Keratinocyte (primary cell): ENCODE results near the gene IRGQ. TPM values are rescaled to one million over a fixed set of nuclear protein-coding genes. Genes with fewer than 3 reads are reported as not detected.

Experiments used
- DNase-seq: peaks from one replicate; pipeline ENCODE4 v3.0.0-alpha.2; 2011; ENCODE audit warnings: low read depth, missing footprints, low spot score
- FAIRE-seq: peaks from 2 replicates; lab custom pipeline; 2011; peaks lifted over from hg19 to GRCh38; lab: Jason Lieb, UNC
- H2AFZ ChIP-seq: 2 replicates; pipeline ENCODE4 v1.6.0; 2012; ENCODE audit warnings: low read length, control low read depth, inconsistent platforms; ENCODE audit not compliant: control insufficient read depth
- H3K27ac ChIP-seq: 2 replicates; pipeline ENCODE4 v1.5.1; 2011; ENCODE audit warnings: low read length; ENCODE audit not compliant: control insufficient read depth, insufficient read depth
- H3K27me3 ChIP-seq: 3 replicates; pipeline ENCODE4 v1.6.0; 2011; ENCODE audit warnings: low read length; ENCODE audit not compliant: control insufficient read depth, insufficient read depth; ENCODE audit errors: extremely low read depth
- H3K36me3 ChIP-seq, 2 experiments: 2 replicates in 1 of 2; 3 replicates in 1 of 2; pipeline ENCODE4 v1.5.1; 2011; ENCODE audit warnings: low read length in 2 of 2, mild to moderate bottlenecking in 1 of 2; ENCODE audit not compliant: control insufficient read depth in 2 of 2, insufficient read depth in 2 of 2; ENCODE audit errors: extremely low read depth in 1 of 2
- H3K4me1 ChIP-seq: 3 replicates; pipeline ENCODE4 v1.5.1; 2011; ENCODE audit warnings: low read length; ENCODE audit not compliant: control insufficient read depth, insufficient read depth; ENCODE audit errors: extremely low read depth
- H3K4me2 ChIP-seq: 3 replicates; pipeline ENCODE4 v1.6.0; 2011; ENCODE audit warnings: low read depth, low read length; ENCODE audit not compliant: control insufficient read depth, insufficient read depth; ENCODE audit errors: extremely low read depth
- H3K4me3 ChIP-seq, 3 experiments: fragments of 200-600 bp in 1 of 3; sonication (generic) in 1 of 3; 2 replicates in 2 of 3; 3 replicates in 1 of 3; pipeline ENCODE4 v1.5.1; 2011 to 2016; ENCODE audit warnings: low read length in 3 of 3, mild to moderate bottlenecking in 3 of 3, control low read depth in 2 of 3, inconsistent platforms in 1 of 3, low read depth in 1 of 3, mixed read lengths in 1 of 3, mixed run types in 1 of 3, moderate library complexity in 1 of 3; ENCODE audit not compliant: control insufficient read depth in 2 of 3, insufficient read depth in 2 of 3; ENCODE audit errors: extremely low read depth in 1 of 3
- H3K79me2 ChIP-seq: 2 replicates; pipeline ENCODE4 v1.6.0; 2012; ENCODE audit warnings: low read length; ENCODE audit not compliant: control insufficient read depth, insufficient read depth
- H3K9ac ChIP-seq: 3 replicates; pipeline ENCODE4 v1.6.0; 2011; ENCODE audit warnings: low read length; ENCODE audit not compliant: control insufficient read depth, insufficient read depth; ENCODE audit errors: extremely low read depth
- H3K9me1 ChIP-seq: 3 replicates; pipeline ENCODE4 v1.6.0; 2011; ENCODE audit warnings: low read length; ENCODE audit not compliant: control insufficient read depth, insufficient read depth; ENCODE audit errors: extremely low read depth
- H3K9me3 ChIP-seq: 2 replicates; pipeline ENCODE4 v1.5.1; 2012; ENCODE audit warnings: low read depth, low read length; ENCODE audit not compliant: control insufficient read depth
- H4K20me1 ChIP-seq: 3 replicates; pipeline ENCODE4 v1.6.0; 2011; ENCODE audit warnings: low read length; ENCODE audit not compliant: control insufficient read depth, insufficient read depth; ENCODE audit errors: extremely low read depth
- EZH2 ChIP-seq: IDR thresholded peaks from one replicate; pipeline ENCODE4 v1.6.1; 2012; ENCODE audit warnings: inconsistent platforms, mild to moderate bottlenecking, low read length, moderate library complexity
- dilution Hi-C: fragments of 300-500 bp; cut with MboI; formaldehyde crosslinking; loops from one replicate; pipeline ENCODE4 v1.7.0; 2020; ENCODE audit warnings: low sequenced_read_pairs; ENCODE audit not compliant: extremely low pct_ligation_motif_present
- polyA plus RNA-seq, 5 experiments: library from polyadenylated mRNA; depleted of rRNA in 3 of 5; stranded (reverse) in 3 of 5; stranded (forward) in 1 of 5; unstranded in 1 of 5; fragments of >200 nt; gene quantifications; 1 replicate in 1 of 5; 2 replicates in 3 of 5; 3 replicates in 1 of 5; pipeline versions ENCODE4 v1.2.1 to v1.2.3, GENCODE V29; 2011 to 2012; ENCODE audit warnings: missing spikeins in 2 of 5, low read depth in 1 of 5, low replicate concordance in 1 of 5
- TF ChIP-seq, protein P1 (sequence below), 3 experiments: IDR thresholded peaks in 1 of 3; conservative IDR thresholded peaks in 1 of 3; optimal IDR thresholded peaks in 1 of 3; 2 replicates in 2 of 3; 3 replicates in 1 of 3; pipeline versions ENCODE3 to v1.5.1; 2011; ENCODE audit warnings: low read length in 3 of 3, mild to moderate bottlenecking in 3 of 3, moderate library complexity in 2 of 3, control low read depth in 1 of 3, inconsistent platforms in 1 of 3; ENCODE audit not compliant: insufficient read depth in 2 of 3; ENCODE audit errors: extremely low read depth in 1 of 3

Gene IRGQ
- polyA plus RNA-seq, 1 donor (not counting 4 experiments of a cell fraction or from before 2014, with no cell fraction given), result 12.9 TPM

DNA sequence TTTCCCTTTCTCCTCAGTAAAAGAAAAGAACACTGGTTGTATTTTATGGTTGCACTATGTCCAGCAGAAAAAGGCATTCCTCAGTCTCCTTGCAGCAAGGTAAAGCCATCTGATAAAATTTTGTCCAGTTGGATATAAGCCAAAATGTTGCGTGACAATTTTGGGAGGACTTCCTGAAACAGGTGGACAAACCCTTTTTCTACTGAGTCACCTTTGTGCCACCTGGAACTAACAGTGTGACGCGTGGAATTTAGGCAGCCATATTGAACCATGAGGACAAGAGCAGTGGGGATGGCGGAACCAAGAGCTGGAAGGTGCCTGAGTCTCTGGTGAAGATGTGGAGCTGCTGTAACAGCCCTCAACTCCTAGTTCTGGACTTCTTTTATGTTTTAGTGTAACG, 35.6 kb upstream of the IRGQ start:
- H3K4me3 ChIP-seq, result no peak overlapping the region
- H3K36me3 ChIP-seq, result no peaks in the 10 kb centered on the region
- no peaks in the 10 kb centered on the region for H3K9me3 ChIP-seq
- no peaks in the 10 kb centered on the region for H3K79me2 ChIP-seq
- FAIRE-seq (no peak), DNase-seq (no peak)
- no peak overlapping the region for H3K27ac ChIP-seq
- peaks cover 13% of the 10 kb centered on the region for H3K4me1 ChIP-seq
- H3K9ac ChIP-seq, result no peak overlapping the region
- H3K27me3 ChIP-seq, result no peaks in the 10 kb centered on the region
- no peak overlapping the region for H3K4me2 ChIP-seq
- H4K20me1 ChIP-seq, result no peaks in the 10 kb centered on the region
- no peak overlapping the region for H2AFZ ChIP-seq
- dilution Hi-C loops, result no loop called here
- no peak for TF ChIP-seq EZH2
- TF ChIP-seq, protein P1, sequence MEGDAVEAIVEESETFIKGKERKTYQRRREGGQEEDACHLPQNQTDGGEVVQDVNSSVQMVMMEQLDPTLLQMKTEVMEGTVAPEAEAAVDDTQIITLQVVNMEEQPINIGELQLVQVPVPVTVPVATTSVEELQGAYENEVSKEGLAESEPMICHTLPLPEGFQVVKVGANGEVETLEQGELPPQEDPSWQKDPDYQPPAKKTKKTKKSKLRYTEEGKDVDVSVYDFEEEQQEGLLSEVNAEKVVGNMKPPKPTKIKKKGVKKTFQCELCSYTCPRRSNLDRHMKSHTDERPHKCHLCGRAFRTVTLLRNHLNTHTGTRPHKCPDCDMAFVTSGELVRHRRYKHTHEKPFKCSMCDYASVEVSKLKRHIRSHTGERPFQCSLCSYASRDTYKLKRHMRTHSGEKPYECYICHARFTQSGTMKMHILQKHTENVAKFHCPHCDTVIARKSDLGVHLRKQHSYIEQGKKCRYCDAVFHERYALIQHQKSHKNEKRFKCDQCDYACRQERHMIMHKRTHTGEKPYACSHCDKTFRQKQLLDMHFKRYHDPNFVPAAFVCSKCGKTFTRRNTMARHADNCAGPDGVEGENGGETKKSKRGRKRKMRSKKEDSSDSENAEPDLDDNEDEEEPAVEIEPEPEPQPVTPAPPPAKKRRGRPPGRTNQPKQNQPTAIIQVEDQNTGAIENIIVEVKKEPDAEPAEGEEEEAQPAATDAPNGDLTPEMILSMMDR (optimal IDR thresholded peaks at IDR 0.05 in 1 of 3, IDR thresholded peaks at IDR 0.05 in 1 of 3, conservative IDR thresholded peaks at IDR 0.05 in 1 of 3; ENCODE audit: extremely low read depth in 1 of 3, insufficient read depth in 2 of 3, low read length in 3 of 3), result no peak
- H3K9me1 ChIP-seq, result no peaks in the 10 kb centered on the region

DNA sequence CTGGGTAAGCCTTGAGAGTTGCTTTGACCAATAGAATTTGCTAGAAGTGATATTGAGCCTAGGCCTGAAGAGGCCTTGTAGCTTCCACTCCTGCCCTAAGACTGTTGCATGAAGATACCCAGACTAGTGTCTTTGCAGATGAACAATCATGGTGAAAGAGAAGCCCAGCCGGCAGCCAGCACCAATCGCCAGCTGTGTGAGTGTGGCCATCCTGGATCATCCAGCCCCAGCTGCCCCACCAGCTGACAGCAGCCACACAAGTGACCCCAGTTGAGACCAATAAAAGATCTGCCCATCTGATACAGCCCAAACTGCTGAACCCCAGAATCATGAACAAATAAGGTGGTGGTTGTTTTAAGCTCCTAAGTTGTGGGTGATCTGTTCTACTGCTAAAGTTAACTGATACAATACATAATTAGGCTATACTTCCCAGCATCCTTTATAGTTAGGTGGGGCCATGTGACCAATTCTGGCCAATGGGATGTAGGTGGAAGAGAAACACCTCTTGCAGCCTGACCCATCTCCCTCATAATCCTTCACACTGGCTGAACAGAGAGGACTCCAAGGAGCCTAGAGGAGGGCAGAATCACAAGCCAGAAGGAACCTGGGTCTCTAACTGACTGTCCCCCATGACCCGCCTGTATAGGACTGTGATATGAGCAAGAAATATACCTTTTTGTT, 32.9 kb upstream of the IRGQ start:
- H3K9me1 ChIP-seq, result no peaks in the 10 kb centered on the region
- H3K27me3 ChIP-seq, result no peaks in the 10 kb centered on the region
- H3K4me2 ChIP-seq, result no peak overlapping the region
- no peaks in the 10 kb centered on the region for H3K9me3 ChIP-seq
- no peak for FAIRE-seq
- no peak for TF ChIP-seq EZH2
- TF ChIP-seq, protein P1 (optimal IDR thresholded peaks at IDR 0.05 in 1 of 3, IDR thresholded peaks at IDR 0.05 in 1 of 3, conservative IDR thresholded peaks at IDR 0.05 in 1 of 3; ENCODE audit: extremely low read depth in 1 of 3, insufficient read depth in 2 of 3, low read length in 3 of 3), result no peak
- H2AFZ ChIP-seq, result no peak overlapping the region
- no peaks in the 10 kb centered on the region for H3K36me3 ChIP-seq
- peaks cover 9% of the 10 kb centered on the region for H3K4me1 ChIP-seq
- no peaks in the 10 kb centered on the region for H3K79me2 ChIP-seq
- no peaks in the 10 kb centered on the region for H4K20me1 ChIP-seq
- no peak overlapping the region for H3K27ac ChIP-seq
- H3K4me3 ChIP-seq, result no peak overlapping the region
- dilution Hi-C loops, result no loop called here
- no peak for DNase-seq
- no peak overlapping the region for H3K9ac ChIP-seq
